CD4-positive, alpha-beta T cell (primary cell): ENCODE data around the gene PDGFD. TPM values are rescaled to one million over a fixed set of nuclear protein-coding genes. Genes with fewer than 3 reads are reported as not detected.

Experiments
- ATAC-seq: fragments of 200-7000 bp; cut with Tn5 transposase; one replicate; pipeline ENCODE4 v1.10.0; 2022; ENCODE audit warnings: mild to moderate bottlenecking; ENCODE audit not compliant: poor library complexity
- CTCF ChIA-PET: fragments of 350-600 bp; sonication (Branson Sonifier 250); formaldehyde crosslinking; loops from one replicate; lab custom pipeline; 2021; ENCODE audit warnings: antibody characterized with exemption, inconsistent platforms; lab: Charles Lee
- POLR2A ChIA-PET: fragments of 350-600 bp; sonication (Branson Sonifier 250); formaldehyde crosslinking; loops from one replicate; lab custom pipeline; 2021; ENCODE audit warnings: antibody characterized with exemption, inconsistent platforms; lab: Charles Lee
- DNase-seq, 14 experiments: peaks; one replicate each; pipeline ENCODE4 v3.0.0-alpha.2; 2013 to 2020; ENCODE audit warnings: mixed read lengths in 2 of 14
- H3K27ac ChIP-seq, 2 donors: one replicate each; pipeline versions ENCODE4 v1.5.1 to v1.7.0; 2013; ENCODE audit warnings: low read length in 2 of 2, low read depth in 1 of 2, mild to moderate bottlenecking in 1 of 2
- H3K27me3 ChIP-seq, 2 experiments: 1 replicate in 1 of 2; 2 replicates in 1 of 2; pipeline versions ENCODE4 v1.6.1 to v1.7.0; 2013; ENCODE audit warnings: low read length in 2 of 2, control low read depth in 1 of 2, mild to moderate bottlenecking in 1 of 2, moderate library complexity in 1 of 2; ENCODE audit not compliant: insufficient read depth in 2 of 2, control insufficient read depth in 1 of 2
- H3K36me3 ChIP-seq: one replicate; pipeline ENCODE4 v1.6.1; 2013; ENCODE audit warnings: low read length, control low read depth; ENCODE audit not compliant: insufficient read depth
- H3K4me1 ChIP-seq: one replicate; pipeline ENCODE4 v1.6.1; 2013; ENCODE audit warnings: low read length, control low read depth; ENCODE audit not compliant: insufficient read depth
- H3K4me3 ChIP-seq: one replicate; pipeline ENCODE4 v1.5.1; 2013; ENCODE audit warnings: mild to moderate bottlenecking, low read length, moderate library complexity
- H3K9me3 ChIP-seq, 2 experiments: 1 replicate in 1 of 2; 2 replicates in 1 of 2; pipeline versions ENCODE4 v1.6.1 to v1.7.0; 2013; ENCODE audit warnings: low read length in 2 of 2, mild to moderate bottlenecking in 2 of 2, control low read depth in 1 of 2, moderate library complexity in 1 of 2; ENCODE audit not compliant: control insufficient read depth in 1 of 2, insufficient read depth in 1 of 2
- H3K27ac Mint-ChIP-seq: one replicate; pipeline ENCODE4 v1.8.0; 2020; ENCODE audit warnings: mixed read lengths
- H3K27me3 Mint-ChIP-seq: one replicate; pipeline ENCODE4 v1.8.0; 2021; ENCODE audit warnings: mixed read lengths
- H3K36me3 Mint-ChIP-seq: one replicate; pipeline ENCODE4 v1.8.0; 2021; ENCODE audit warnings: low read depth, mixed read lengths
- H3K4me1 Mint-ChIP-seq: one replicate; pipeline ENCODE4 v1.8.0; 2021; ENCODE audit warnings: low read depth, mixed read lengths
- H3K4me3 Mint-ChIP-seq: one replicate; pipeline ENCODE4 v1.8.0; 2020; ENCODE audit warnings: mild to moderate bottlenecking, mixed read lengths
- H3K9me3 Mint-ChIP-seq: one replicate; pipeline ENCODE4 v1.8.0; 2020; ENCODE audit warnings: mixed read lengths
- intact Hi-C, 2 experiments: fragments of 100-400 bp; cut with DNase I in 1 of 2; cut with micrococcal nuclease in 1 of 2; formaldehyde crosslinking; loops; one replicate each; pipeline versions ENCODE4 v1.15.1 to v1.9.0; 2023 to 2025; cut with DNase I, micrococcal nuclease
- total RNA-seq, 174 experiments: library from RNA in 2 of 174; stranded (reverse) in 2 of 174; gene quantifications; one replicate each; pipeline ENCODE4 v1.2.3 and lab custom pipeline; 2021 to 2026
- TF ChIP-seq, protein P1 (sequence below): fragments of 200-600 bp; IDR thresholded peaks from one replicate; pipeline ENCODE4 v1.8.0; 2022; ENCODE audit warnings: antibody characterized with exemption, mild to moderate bottlenecking

The PDGFD gene
- total RNA-seq, 2 experiments from 2014 or later: not detected

DNA sequence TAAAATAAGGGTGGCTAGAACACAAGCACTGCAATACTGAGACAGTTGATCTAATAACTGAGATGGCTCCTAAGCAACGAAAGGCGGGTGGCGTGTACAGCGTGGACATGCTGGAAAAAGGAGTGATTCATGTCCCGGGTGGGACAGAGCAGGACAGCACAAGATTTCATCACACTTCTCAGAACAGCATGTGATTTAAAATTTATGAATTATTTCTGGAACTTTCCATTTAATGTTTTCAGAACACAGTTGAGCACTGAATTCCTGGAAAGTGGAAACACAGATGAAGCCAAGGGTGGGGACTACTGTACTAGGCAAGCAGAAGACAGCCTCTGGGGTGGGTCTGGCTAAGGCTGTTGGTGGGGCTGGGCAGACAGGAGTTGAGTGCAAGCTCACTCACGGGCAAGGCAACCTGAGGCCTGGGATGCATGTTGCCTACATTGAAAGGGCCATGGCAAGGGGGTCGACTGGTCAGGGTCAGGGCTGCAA lies 293.1 kb downstream of the PDGFD start:
- TF ChIP-seq, protein P1, sequence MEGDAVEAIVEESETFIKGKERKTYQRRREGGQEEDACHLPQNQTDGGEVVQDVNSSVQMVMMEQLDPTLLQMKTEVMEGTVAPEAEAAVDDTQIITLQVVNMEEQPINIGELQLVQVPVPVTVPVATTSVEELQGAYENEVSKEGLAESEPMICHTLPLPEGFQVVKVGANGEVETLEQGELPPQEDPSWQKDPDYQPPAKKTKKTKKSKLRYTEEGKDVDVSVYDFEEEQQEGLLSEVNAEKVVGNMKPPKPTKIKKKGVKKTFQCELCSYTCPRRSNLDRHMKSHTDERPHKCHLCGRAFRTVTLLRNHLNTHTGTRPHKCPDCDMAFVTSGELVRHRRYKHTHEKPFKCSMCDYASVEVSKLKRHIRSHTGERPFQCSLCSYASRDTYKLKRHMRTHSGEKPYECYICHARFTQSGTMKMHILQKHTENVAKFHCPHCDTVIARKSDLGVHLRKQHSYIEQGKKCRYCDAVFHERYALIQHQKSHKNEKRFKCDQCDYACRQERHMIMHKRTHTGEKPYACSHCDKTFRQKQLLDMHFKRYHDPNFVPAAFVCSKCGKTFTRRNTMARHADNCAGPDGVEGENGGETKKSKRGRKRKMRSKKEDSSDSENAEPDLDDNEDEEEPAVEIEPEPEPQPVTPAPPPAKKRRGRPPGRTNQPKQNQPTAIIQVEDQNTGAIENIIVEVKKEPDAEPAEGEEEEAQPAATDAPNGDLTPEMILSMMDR: no peak
- DNase-seq (peak in 2 of 14 experiments; percentile 9 to 25), ATAC-seq (no peak)
- H3K36me3 Mint-ChIP-seq: no peaks in the 10 kb centered on the region
- H3K4me1 ChIP-seq: no peaks in the 10 kb centered on the region
- no peak overlapping the region for H3K4me3 Mint-ChIP-seq
- intact Hi-C loops: no loop called here
- H3K36me3 ChIP-seq: no peaks in the 10 kb centered on the region
- no peaks in the 10 kb centered on the region for H3K9me3 ChIP-seq
- POLR2A ChIA-PET: no interaction called here
- H3K27ac ChIP-seq: no peak overlapping the region
- no peak overlapping the region for H3K27ac Mint-ChIP-seq
- H3K9me3 Mint-ChIP-seq: no peaks in the 10 kb centered on the region
- H3K27me3 ChIP-seq: no peaks in the 10 kb centered on the region
- no peaks in the 10 kb centered on the region for H3K4me1 Mint-ChIP-seq
- H3K4me3 ChIP-seq: no peak overlapping the region
- no peaks in the 10 kb centered on the region for H3K27me3 Mint-ChIP-seq
- CTCF ChIA-PET: no interaction called here

DNA sequence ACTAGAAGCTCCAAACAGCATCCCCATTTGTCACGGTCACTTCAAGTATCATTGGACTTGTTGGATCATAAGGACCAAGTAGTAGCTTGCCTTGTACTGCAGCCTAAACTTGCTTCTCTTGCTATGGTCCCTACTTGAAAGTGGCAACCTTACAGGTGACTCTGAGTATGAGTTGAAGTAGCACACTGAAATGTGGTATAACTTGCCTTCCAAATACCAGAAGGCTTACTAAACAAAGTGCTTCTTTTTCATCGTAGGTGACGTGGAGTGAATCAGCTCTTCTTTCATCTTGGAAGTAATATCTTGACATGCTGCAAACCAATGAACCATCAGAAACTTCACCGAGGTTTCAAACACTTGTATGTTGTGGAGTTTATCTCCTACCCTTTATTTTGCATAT lies 296.5 kb downstream of the PDGFD start:
- Histone ChIP-seq H3K36me3 (no peaks in the 10 kb centered on the region), H3K27ac (no peak overlapping the region), H3K27me3 (no peaks in the 10 kb centered on the region), H3K4me3 (no peak overlapping the region), H3K9me3 (no peaks in the 10 kb centered on the region), H3K4me1 (no peaks in the 10 kb centered on the region)
- Mint-ChIP-seq H3K4me1 (no peaks in the 10 kb centered on the region), H3K4me3 (no peak overlapping the region), H3K27ac (no peak overlapping the region), H3K27me3 (no peaks in the 10 kb centered on the region), H3K36me3 (no peaks in the 10 kb centered on the region), H3K9me3 (no peaks in the 10 kb centered on the region)
- ATAC-seq: no peak
- CTCF ChIA-PET: no interaction called here
- TF ChIP-seq, protein P1: no peak
- intact Hi-C loops: no loop called here
- POLR2A ChIA-PET: no interaction called here
- no peak for DNase-seq

DNA sequence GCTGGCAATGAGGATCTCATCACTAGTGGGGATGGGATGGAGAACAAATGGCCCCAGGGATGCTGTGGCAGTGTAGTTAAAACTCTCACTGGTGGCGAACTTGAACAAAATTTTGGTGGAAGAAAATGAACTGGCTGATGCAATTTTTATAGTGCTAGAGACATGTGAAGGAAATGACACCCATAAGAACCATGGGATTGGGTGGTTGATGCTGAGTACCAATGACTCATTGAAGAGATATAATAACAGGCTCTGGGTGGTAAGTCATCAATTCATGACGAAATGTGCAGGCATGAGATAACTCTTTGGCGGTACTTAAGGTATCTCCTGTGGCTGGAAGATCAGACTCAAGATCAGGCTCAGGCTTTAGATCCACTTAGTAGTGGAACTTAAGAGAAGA lies 300.4 kb downstream of the PDGFD start:
- H3K27me3 ChIP-seq: no peaks in the 10 kb centered on the region
- no peaks in the 10 kb centered on the region for H3K4me1 Mint-ChIP-seq
- ChIA-PET CTCF (no interaction called here), POLR2A (no interaction called here)
- no peak overlapping the region for H3K4me3 Mint-ChIP-seq
- H3K36me3 Mint-ChIP-seq: no peaks in the 10 kb centered on the region
- DNase-seq (no peak), ATAC-seq (no peak)
- no peak overlapping the region for H3K4me3 ChIP-seq
- no peaks in the 10 kb centered on the region for H3K4me1 ChIP-seq
- no peaks in the 10 kb centered on the region for H3K36me3 ChIP-seq
- no peak overlapping the region for H3K27ac ChIP-seq
- no peaks in the 10 kb centered on the region for H3K9me3 Mint-ChIP-seq
- H3K27me3 Mint-ChIP-seq: no peaks in the 10 kb centered on the region
- no peak overlapping the region for H3K27ac Mint-ChIP-seq
- H3K9me3 ChIP-seq: no peaks in the 10 kb centered on the region
- intact Hi-C loops: no loop called here
- TF ChIP-seq, protein P1: no peak
